GM19463 (cell line): ENCODE data around the gene GRM4.

Experiments used
- ATAC-seq: cut with Tn5 transposase; IDR thresholded peaks from one replicate; pipeline ENCODE4 v1.9.1; 2021; ENCODE audit warnings: mild to moderate bottlenecking, moderate library complexity; ENCODE audit not compliant: unreplicated experiment

Gene GRM4

GRCh38 chr6:34110610-34111009 is 35.3 kb downstream of the GRM4 start:
- no peak for ATAC-seq

- ATAC-seq: no peak
These were observed 37.7 kb downstream of the GRM4 start for GRCh38 chr6:34108176-34108575.

- no peak for ATAC-seq
These were observed 39.0 kb downstream of the GRM4 start for GRCh38 chr6:34106900-34107299.

- ATAC-seq: no peak
These were observed 39.5 kb downstream of the GRM4 start for GRCh38 chr6:34106421-34106820.

GRCh38 chr6:34104628-34105027 is 41.3 kb downstream of the GRM4 start:
- no peak for ATAC-seq

- ATAC-seq: no peak
These were observed 41.7 kb downstream of the GRM4 start for GRCh38 chr6:34104186-34104585.

- no peak for ATAC-seq
These were observed 42.6 kb downstream of the GRM4 start for GRCh38 chr6:34103321-34103720.

- ATAC-seq: no peak
These were observed 43.2 kb downstream of the GRM4 start for GRCh38 chr6:34102696-34103095.

GRCh38 chr6:34102099-34102656 is 43.7 kb downstream of the GRM4 start:
- no peak for ATAC-seq

GRCh38 chr6:34100788-34101187 is 45.1 kb downstream of the GRM4 start:
- no peak for ATAC-seq

GRCh38 chr6:34099878-34100277 is 46.0 kb downstream of the GRM4 start:
- no peak for ATAC-seq

GRCh38 chr6:34098045-34098936 is 47.6 kb downstream of the GRM4 start:
- no peak for ATAC-seq

GRCh38 chr6:34096814-34097213 is 49.1 kb downstream of the GRM4 start:
- no peak for ATAC-seq

GRCh38 chr6:34096193-34096592 is 49.7 kb downstream of the GRM4 start:
- no peak for ATAC-seq

GRCh38 chr6:34095741-34096140 is 50.1 kb downstream of the GRM4 start:
- no peak for ATAC-seq

- ATAC-seq: no peak
These were observed 50.8 kb downstream of the GRM4 start for GRCh38 chr6:34095136-34095505.

GRCh38 chr6:34094474-34095135 is 51.3 kb downstream of the GRM4 start:
- ATAC-seq: no peak

- ATAC-seq: no peak
These were observed 51.9 kb downstream of the GRM4 start for GRCh38 chr6:34093854-34094430.

- ATAC-seq: no peak
These were observed 52.7 kb downstream of the GRM4 start for GRCh38 chr6:34093206-34093605.

- no peak for ATAC-seq
These were observed 53.3 kb downstream of the GRM4 start for GRCh38 chr6:34092631-34093030.

- no peak for ATAC-seq
These were observed 55.0 kb downstream of the GRM4 start for GRCh38 chr6:34090935-34091334.

- ATAC-seq: no peak
These were observed 55.4 kb downstream of the GRM4 start for GRCh38 chr6:34090529-34090928.
